HG03565 (cell line): ENCODE data around the gene SFI1.
A peak's percentile ranks its signal among the peaks of the same experiment; 100 is the strongest.
"Not testable (repeated sequence)": the region's sequence is repeated elsewhere in the genome, so short reads cannot be mapped to it uniquely, and the experiment has no call there.

Experiments
- ATAC-seq: cut with Tn5 transposase; IDR thresholded peaks from one replicate; pipeline ENCODE4 v1.9.1; 2021; ENCODE audit warnings: mild to moderate bottlenecking, moderate library complexity; ENCODE audit not compliant: unreplicated experiment

SFI1 gene, protein sequence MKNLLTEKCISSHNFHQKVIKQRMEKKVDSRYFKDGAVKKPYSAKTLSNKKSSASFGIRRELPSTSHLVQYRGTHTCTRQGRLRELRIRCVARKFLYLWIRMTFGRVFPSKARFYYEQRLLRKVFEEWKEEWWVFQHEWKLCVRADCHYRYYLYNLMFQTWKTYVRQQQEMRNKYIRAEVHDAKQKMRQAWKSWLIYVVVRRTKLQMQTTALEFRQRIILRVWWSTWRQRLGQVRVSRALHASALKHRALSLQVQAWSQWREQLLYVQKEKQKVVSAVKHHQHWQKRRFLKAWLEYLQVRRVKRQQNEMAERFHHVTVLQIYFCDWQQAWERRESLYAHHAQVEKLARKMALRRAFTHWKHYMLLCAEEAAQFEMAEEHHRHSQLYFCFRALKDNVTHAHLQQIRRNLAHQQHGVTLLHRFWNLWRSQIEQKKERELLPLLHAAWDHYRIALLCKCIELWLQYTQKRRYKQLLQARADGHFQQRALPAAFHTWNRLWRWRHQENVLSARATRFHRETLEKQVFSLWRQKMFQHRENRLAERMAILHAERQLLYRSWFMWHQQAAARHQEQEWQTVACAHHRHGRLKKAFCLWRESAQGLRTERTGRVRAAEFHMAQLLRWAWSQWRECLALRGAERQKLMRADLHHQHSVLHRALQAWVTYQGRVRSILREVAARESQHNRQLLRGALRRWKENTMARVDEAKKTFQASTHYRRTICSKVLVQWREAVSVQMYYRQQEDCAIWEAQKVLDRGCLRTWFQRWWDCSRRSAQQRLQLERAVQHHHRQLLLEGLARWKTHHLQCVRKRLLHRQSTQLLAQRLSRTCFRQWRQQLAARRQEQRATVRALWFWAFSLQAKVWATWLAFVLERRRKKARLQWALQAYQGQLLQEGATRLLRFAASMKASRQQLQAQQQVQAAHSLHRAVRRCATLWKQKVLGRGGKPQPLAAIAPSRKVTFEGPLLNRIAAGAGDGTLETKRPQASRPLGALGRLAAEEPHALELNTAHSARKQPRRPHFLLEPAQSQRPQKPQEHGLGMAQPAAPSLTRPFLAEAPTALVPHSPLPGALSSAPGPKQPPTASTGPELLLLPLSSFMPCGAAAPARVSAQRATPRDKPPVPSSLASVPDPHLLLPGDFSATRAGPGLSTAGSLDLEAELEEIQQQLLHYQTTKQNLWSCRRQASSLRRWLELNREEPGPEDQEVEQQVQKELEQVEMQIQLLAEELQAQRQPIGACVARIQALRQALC

DNA sequence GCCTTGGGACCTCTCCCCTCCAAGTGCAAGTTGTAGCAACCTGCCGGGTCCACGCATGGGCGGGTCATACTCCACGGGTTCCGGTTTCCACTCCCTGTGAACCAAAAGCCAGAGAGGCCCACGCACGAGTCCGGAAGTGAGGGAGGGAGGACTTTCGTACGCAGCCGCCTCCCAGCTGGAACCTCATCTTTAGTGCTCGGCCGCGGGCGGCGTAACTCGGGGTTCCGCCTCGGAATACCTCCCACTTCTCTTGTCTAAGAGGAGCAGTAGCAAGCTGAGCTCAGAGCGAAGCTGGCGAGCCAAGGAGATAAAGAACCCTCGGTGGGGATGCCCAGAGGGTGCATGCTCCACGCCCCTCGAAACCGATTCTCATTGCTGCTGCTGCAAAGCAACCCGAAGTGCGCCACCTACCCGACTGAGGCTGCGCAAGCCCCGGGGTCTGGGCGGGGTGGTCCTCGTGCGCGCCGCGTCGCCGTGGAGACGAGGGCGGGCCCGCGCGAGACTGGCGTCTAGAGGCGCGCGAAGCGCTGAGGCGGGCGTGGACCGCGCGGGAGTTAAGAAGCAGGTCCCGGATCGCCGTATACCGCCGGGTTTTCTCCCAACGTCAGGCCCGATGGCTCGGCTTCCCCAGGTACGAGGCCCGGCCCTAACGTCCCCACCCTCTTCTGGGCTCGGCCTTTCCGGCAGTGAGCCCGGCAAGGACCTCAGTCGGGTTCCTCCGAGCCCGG is at the start of gene SFI1:
TSS of gene SFI1 (plus strand) at position 530 of the 728 bp plus-strand sequence. CDS start 11,749 bp downstream, outside the sequence.
- peak; percentile 72 for ATAC-seq

DNA sequence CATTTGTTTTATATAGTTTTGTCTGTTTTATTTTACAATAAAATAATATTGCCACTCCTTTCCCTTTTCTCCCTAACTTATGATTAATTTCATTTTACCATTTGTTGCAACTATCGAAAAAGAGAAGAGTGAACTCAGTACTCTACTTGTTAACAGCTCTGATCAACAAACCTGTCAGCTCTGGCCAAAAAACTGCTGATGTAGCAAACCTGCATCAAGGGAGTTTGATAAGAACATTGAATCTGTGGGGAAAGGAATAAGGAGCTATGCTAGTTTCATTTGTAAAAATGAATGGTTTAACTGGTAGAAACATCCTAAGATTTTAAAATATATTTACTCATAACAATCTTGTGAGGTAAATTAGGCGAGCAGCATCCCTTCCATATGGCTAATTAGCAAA is 49.6 kb upstream of the SFI1 start:
- ATAC-seq: no peak

DNA sequence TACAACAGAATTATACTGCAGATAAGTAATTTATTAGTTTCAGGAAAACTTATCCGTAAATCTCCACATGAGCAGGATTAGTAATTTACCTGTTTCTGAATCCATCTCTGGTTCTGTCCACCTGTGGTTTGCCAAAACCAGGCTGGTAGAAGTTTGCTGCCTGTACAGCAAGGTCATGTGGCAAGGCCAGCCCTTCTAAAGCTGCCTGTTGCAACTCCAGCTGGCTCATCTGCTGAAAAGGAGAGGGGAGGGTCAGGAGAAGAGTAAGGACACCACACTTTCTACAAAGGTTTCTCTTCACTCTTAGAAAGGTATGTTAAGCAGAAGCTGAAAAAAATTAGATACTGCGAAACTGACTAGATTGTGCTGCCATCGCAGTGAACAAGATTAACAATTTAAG is 49.0 kb upstream of the SFI1 start:
- ATAC-seq: no peak

DNA sequence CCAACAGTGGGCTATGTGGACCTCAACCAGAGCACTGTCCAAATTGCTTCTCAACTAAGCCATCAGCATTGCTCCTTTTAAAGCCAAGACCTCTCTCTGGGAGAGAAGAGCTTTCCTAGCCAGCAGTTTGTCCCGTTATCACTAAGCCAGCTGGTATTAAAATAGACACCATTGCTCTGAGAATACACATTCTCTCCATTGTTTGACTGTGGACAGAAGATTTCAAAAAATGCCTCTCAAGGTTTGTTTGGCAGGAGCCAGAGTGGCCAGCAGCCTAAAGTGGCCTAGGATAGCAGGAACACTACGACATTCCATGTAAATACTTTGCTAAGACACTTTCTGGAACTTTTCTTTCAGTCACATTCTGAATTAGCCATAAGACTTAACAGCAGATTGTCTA is 48.0 kb upstream of the SFI1 start:
- no peak for ATAC-seq

DNA sequence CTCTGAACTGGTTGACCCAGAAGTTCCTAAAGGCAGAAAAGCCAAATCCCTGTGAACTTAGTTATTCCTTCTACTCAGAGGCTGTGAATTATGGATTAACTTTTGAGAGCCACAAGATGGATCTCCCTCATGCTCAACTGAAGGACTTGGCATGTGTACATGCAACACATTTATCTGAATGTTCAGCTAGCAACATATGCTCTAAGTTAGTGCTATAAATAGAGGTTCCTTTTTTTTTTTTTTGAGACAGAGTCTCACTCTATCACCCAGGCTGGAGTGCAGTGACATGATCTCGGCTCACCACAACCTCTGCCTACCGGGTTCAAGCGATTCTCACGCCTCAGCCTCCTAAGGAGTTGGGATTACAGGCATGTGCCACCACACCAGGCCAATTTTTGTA is 46.8 kb upstream of the SFI1 start:
- no peak for ATAC-seq

DNA sequence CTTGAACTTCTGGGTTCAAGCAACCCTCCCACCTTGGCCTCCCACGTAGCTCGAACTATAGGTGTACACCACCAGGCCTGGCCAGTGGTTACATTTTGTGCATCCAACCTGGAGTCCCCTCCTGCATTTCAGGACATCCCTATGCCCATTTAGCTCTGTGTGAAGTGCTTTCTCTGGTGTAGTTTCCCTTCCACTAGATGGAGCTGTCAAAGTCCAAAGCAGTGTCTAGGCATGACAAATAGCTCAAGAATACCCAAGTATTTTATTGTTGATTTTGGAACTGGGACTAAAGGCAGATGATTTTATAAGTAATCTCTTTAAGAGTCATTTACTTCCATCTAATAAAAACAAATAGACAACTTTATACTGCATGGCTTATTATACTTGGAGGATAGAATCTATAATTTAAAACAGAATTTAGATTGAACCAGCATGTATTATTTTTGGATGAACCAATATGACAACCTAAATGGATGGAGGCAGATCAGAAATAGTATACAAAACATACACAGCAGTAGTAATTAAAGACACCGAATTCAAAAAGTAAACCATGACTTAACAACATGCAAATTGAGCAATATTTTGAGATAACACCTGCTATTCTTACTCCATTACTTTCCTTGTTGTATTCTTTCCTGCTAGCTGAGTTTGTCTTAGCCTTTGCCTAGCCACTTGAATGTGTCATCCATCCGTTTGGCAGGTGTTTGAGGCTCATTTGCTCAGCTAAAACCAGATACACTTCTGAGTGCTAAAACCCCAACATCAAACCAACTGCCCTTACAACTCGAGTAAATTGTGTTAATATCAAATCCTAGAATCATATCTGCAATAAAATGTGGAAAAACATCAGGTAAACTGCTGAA is 44.4 kb upstream of the SFI1 start:
- no peak for ATAC-seq

DNA sequence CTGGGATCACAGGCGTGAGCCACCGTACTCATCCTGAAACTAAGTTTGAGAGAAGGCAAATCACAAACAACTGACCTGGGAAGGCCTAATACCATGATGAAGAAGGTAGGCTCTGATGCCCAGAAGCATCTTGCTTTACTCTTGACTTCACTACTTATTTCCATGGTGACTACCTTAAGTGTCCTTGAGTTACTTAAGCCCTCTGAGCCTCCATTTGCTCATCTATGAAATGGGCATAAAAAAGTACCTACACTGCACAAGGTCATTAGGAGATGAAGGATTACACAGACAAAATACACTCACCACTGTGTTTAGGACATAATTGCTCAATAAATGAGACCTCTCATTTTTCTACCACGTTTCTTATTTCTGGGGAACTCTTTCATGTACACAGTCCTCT is 34.6 kb upstream of the SFI1 start:
- ATAC-seq: no peak

DNA sequence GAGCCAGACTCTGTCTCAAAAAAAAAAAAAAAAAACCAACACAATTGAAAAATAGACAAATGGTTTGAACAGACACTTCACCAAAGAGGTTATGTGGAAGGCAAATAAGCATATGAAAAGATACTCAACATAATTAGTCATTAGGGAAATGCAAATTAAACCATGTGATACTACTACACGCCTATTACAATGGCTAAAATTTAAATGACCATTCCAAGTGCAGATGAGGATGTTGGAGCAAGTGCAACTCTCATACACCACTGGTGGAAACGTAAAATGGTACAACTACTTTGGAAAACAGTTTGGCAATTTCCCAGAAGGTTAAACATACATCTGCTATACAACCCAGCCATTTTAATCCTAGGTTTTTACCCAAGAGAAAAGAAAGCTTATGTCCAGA is 31.0 kb upstream of the SFI1 start:
- no peak for ATAC-seq

DNA sequence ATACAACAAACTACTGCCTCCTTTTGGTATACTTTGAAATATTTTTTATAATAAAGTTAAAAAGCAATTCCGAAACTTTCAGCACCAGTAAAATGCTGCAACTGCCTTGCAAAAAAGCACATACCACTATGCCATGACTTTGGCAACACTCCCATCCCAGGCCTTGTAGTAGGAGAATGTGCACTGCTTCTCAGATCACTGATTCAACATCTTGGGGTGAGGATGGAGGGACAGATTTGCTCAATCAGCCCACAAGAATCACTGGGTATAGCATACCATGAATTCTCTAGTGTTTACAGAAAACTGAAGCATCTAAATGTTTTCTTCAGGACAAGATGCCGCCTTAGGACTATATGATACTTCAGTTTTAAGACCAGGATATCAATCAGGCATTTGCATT is 21.6 kb upstream of the SFI1 start:
- ATAC-seq: no peak

DNA sequence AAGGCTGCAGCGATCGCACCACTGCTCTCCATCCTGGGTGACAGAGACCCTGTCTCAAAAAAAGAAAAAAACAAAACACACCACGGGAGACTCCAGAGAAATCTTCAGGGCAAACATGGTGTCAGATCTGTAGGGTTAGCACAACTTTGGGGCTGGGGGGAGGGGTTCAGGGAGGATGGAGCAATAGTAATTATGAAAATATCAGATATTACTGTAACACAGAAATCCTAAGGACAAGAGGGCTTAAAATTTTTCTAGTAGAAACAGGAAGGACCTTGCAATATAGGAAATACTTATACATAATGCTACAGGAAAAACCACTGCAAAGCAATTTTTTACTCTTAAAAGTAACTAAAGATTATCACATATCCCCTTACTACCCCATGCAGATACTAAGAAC is 20.5 kb upstream of the SFI1 start:
- ATAC-seq: no peak

DNA sequence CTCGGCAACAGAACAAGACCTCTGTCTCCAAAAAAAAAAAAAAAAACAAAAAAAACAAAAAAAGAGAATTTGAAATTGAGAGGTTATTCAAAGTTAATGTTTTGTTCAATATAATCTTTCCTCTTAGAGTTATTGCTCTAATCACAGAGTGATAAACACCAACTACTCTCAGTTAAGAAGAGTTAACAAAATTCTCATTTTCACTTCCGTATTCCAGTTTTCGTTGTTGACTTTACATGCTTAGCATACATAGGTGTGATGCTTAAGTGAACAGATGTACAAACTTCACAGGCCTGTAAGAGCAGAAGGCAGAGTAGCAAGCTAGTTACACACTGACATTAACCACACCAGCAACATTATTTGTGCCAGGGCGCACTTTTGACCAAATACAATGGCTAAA is 19.0 kb upstream of the SFI1 start:
- ATAC-seq: no peak

DNA sequence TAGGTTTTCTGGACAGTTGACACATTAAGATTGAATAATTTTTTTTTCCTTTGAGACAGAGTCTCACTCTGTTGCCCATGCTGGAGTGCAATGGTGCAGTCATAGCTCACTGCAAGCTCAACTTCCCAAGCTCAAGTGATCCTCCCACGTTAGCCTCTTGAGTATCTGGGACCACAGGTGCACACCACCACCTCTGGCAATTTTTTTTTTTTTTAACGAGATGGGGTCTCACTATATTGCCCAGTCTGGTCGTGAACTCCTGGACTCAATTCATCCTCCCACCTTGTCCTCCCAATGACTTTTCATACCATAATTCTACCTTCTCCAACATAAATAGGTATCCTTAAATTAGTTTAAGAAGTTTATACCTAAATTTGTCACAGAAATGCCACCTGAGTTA is 15.2 kb upstream of the SFI1 start:
- ATAC-seq: no peak

DNA sequence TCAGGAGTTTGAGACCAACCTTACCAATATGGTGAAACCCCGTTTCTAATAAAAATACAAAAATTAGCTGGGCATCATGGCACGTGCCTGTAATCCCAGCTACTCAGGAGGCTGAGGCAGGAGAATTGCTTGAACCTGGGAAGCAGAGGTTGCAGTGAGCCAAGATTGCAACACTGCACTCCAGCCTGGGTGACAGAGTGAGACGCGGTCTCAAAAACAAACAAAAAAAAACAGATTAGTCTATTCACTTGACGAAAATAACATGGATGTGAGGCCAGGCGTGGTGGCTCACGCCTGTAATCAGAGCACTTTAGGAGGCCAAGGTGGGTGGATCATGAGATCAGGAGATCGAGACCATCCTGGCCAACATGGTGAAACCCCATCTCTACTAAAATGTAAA is 13.9 kb upstream of the SFI1 start:
- ATAC-seq: not testable (repeated sequence)

DNA sequence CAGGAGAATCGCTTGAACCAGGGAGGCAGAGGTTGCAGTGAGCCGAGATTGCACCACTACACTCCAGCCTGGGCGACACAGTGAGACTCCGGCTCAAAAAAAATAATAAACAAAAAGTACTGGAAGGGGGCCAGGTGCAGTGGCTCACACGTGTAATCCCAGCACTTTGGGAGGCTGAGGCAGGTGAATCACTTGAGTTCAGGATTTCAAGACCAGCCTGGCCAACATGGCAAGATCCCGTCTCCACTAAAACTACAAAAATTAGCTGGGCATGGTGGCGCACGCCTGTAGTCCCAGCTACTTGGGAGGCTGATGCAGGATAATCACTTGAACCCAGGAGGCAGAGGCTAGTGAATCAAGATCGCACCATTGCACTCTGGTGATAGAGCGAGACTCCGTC is 10.0 kb upstream of the SFI1 start:
- ATAC-seq: not testable (repeated sequence)

DNA sequence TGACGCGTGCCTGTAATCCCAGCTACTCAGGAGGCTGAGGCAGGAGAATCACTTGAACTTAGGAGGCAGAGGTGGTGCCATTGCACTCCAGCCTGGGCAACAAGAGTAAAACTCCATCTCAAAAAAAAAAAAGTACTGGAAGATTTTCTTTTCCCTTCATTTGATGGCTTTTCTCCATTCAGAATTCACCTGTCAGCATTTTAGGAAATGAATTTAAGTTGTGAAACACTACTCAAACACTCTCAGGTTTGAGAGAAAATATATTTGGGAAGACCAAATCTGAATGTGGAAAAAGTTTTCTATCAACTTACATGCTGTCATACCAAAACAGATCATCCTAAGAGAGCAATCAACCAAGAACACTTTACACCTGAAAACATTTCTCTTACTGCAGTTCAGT is 9.4 kb upstream of the SFI1 start:
- ATAC-seq: no peak

DNA sequence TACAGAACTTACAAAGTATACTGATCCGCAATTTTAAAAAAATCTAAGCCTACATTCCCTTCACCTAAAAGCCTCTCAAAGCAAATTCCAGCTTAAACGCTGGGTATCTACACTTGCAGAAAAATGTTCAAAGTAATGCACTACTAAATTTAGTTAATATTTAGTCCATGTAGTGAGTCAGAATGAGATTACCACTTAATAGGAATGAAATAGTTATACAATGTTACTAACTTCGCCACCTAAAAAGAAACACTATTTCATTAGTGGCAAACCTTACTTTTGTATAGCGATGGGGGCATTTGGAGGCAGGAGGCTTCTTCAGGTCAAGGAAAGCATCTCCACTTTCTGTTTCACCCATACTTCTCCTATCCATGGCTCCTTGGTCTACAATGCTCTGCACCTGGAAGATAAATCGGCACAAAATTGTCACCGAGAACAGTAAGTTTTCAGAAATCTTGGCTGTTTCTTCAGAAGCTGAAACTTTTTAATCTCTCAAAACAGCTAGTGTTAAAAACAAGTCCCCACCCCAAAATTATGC is 7.9 kb upstream of the SFI1 start:
- no peak for ATAC-seq

DNA sequence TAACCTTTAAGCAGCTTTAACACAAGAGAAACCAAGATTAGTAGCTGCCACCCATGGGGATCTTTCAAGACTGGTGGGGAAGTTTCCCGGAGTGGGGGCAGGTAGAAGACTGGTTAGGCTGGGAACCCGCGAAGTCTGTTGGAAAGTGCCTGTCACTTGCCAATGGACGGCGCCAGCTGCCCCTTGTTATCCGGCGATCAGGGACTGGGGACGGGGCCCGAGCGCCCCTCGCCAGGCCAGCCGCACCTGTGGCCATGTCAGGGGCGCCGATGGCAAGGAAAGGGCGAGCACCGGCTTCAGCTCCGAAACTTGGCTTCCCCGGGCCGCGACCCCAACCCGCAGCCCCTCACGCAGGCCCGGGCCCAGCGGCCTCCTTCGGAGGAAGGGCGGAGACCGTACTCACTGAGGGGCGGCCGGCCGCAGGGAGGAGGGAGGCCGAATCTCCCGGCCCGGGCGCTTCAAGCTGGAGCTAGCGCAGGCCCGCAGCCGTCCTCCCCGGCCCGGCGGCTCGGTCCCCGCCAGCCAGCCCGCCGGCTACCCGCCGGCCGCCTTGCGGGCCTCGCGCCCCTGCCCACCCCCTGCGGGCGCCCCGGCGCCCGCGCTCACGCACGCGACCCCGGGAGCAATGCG is 7.2 kb upstream of the SFI1 start:
- peak; percentile 13 for ATAC-seq

DNA sequence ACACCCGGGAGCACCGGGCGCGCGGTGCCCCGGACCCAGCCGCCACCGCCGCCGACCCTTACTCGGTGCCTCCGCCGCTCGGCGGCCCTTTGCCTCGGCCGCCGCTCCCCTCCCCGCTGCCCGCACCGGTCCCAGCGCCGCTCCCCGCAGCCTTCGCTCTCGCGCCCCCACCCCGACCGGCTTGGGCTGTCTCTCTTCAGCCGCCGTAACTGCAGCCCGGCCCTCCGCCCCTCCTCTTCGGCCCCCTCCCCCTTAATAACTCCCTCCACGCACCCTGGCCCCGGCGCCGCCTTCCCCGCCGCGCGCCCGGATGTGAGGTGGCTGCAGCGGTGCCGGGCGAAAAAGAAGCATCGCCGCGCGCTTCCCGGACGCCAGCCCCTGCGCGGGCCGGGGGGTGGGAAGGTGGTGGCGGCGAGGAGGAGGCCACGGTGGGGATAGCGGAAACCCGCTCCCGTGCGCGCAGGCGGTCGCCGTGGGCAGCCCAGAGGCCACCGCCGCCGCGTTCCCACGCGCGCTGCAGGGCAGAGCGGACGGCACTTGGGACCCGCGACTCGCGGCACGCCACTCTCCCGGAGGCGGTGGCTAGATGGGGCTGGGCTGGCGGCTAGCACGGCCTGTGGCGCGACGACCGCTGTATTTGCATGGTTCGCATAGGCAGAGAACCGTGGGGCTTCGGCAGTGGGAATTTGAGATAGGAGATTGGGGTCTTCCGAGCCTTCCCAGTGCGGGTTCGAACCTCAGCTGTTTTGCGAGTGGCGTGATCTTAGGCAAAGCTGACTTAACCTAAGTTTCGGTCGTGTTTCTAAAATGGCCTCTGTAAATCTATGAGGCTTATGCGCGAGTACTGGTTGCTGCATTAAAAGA is 6.5 kb upstream of the SFI1 start, which contains the start of gene EIF4ENIF1:
TSS of gene EIF4ENIF1 (minus strand) at position 211 of the 864 bp plus-strand sequence. CDS start 1,124 bp downstream, outside the sequence.
- peak; percentile 19 for ATAC-seq
